ENCODE data around the gene GRK4. TPM values are rescaled to one million over a fixed set of nuclear protein-coding genes. Genes with fewer than 3 reads are reported as not detected.

GRK4 gene
- total RNA-seq, 1 donor from 2014 or later, result 9.3 TPM

DNA sequence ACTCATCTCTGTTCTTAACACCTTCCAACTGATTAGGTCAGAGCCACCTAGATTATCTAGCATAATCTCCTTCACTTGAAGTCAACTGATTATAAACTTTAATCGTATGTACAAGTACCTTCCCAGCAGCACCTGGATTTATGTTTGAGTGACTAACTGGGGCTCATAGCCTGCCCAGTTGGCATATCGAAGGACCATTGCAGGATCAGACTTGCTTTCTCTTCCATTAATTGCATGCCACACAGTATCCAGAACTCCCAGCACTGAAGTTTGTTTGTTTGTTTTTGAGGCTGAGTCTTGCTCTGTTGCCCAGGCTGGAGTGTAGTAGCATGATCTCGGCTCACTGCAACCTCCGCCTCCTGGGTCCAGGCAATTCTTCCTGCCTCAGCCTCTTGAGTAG is 27.9 kb downstream of the GRK4 start:
- H3K4me1 Mint-ChIP-seq (ENCODE audit: unreplicated experiment), result no peaks in the 10 kb centered on the region
- peaks cover 4% of the 10 kb centered on the region for H3K27me3 Mint-ChIP-seq
- no peak for DNase-seq (ENCODE audit: extremely low spot score, unreplicated experiment)
- H3K36me3 Mint-ChIP-seq, result no peaks in the 10 kb centered on the region
- H3K4me3 Mint-ChIP-seq, result no peak overlapping the region
- H3K27ac Mint-ChIP-seq, result no peak overlapping the region
- H3K9me3 Mint-ChIP-seq, result no peaks in the 10 kb centered on the region
- TF ChIP-seq, protein P1, sequence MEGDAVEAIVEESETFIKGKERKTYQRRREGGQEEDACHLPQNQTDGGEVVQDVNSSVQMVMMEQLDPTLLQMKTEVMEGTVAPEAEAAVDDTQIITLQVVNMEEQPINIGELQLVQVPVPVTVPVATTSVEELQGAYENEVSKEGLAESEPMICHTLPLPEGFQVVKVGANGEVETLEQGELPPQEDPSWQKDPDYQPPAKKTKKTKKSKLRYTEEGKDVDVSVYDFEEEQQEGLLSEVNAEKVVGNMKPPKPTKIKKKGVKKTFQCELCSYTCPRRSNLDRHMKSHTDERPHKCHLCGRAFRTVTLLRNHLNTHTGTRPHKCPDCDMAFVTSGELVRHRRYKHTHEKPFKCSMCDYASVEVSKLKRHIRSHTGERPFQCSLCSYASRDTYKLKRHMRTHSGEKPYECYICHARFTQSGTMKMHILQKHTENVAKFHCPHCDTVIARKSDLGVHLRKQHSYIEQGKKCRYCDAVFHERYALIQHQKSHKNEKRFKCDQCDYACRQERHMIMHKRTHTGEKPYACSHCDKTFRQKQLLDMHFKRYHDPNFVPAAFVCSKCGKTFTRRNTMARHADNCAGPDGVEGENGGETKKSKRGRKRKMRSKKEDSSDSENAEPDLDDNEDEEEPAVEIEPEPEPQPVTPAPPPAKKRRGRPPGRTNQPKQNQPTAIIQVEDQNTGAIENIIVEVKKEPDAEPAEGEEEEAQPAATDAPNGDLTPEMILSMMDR (conservative IDR thresholded peaks at IDR 0.05), result no peak

DNA sequence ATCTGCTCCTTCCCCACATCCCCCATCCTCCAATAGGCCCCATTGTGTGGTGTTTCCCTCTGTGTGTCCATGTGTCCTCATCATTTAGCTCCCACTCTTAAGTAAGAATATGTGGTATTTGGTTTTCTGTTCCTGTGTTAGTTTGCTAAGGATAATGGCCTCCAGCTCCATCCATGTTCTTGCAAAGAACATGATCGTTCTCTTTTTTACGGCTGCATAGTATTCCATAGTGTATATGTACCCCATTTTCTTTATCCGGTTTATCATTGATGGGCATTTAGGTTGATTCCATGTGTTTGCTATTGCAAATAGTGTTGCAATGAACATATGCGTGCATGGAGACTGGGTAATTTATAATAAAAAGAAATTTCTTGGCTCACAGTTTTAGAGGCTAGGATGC is 31.5 kb downstream of the GRK4 start:
- H3K27ac Mint-ChIP-seq, result no peak overlapping the region
- DNase-seq (ENCODE audit: extremely low spot score, unreplicated experiment), result no peak
- H3K4me3 Mint-ChIP-seq, result no peak overlapping the region
- TF ChIP-seq, protein P1 (conservative IDR thresholded peaks at IDR 0.05), result no peak
- H3K27me3 Mint-ChIP-seq, result no peaks in the 10 kb centered on the region
- H3K4me1 Mint-ChIP-seq (ENCODE audit: unreplicated experiment), result no peaks in the 10 kb centered on the region
- H3K9me3 Mint-ChIP-seq, result no peaks in the 10 kb centered on the region
- no peaks in the 10 kb centered on the region for H3K36me3 Mint-ChIP-seq

DNA sequence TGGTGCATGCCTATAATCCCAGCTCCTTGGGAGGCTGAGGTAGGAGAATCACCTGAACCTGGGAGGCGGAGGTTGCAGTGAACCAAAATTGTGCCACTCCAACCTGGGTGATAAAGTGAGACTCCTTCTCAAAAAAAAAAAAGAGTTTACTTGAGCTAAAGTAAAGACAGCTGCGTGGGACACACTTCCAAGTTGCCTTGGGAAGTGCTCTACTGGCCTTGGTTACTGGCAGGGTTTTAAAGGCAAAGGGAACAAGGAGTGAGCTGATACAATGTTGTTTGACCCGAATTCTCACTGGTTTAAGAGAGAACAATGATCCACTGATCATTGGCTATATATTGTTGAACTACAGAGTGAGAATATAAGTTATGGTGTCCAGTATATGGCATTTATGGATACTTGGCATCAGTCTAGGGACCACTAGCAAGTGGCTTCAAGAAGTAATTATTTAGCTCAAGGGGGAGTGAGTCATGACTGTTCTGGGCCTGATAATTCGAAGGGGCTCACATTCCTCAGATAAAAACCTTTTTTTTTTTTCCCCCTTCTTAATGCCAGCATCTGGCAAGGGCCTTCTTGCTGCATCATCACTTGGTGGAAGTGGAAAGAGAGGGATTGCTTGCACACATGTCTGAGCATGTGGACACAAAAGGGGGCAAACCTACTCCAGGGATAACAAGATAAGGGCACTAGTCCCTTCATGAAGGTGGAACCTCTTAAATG is 32.3 kb downstream of the GRK4 start:
- H3K4me1 Mint-ChIP-seq (ENCODE audit: unreplicated experiment), result no peaks in the 10 kb centered on the region
- no peak overlapping the region for H3K27ac Mint-ChIP-seq
- no peaks in the 10 kb centered on the region for H3K27me3 Mint-ChIP-seq
- no peak for DNase-seq (ENCODE audit: extremely low spot score, unreplicated experiment)
- H3K4me3 Mint-ChIP-seq, result no peak overlapping the region
- no peaks in the 10 kb centered on the region for H3K36me3 Mint-ChIP-seq
- TF ChIP-seq, protein P1 (conservative IDR thresholded peaks at IDR 0.05), result no peak
- no peaks in the 10 kb centered on the region for H3K9me3 Mint-ChIP-seq

DNA sequence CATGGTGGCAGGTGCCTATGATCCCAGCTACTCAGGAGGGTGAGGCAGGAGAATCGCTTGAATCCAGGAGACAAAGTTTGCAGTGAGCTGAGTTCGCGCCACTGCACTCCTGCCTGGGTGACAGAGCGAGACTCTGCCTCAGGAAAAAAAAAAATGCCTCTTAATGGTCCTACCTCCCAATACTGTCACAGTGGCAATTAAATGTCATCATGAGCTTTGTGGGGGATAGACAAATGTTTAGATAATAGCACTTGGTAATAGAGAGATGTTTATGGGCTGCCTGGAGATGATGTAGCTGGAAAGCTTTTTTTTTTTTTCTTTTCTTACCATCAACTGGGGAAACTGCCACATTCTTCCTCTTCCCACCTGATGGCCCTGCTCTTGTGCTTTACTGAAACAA is 33.0 kb downstream of the GRK4 start:
- Mint-ChIP-seq H3K9me3 (no peaks in the 10 kb centered on the region), H3K27me3 (no peaks in the 10 kb centered on the region), H3K27ac (no peak overlapping the region), H3K4me1 (ENCODE audit: unreplicated experiment) (no peaks in the 10 kb centered on the region), H3K36me3 (no peaks in the 10 kb centered on the region), H3K4me3 (no peak overlapping the region)
- TF ChIP-seq, protein P1 (conservative IDR thresholded peaks at IDR 0.05), result no peak
- DNase-seq (ENCODE audit: extremely low spot score, unreplicated experiment), result no peak

DNA sequence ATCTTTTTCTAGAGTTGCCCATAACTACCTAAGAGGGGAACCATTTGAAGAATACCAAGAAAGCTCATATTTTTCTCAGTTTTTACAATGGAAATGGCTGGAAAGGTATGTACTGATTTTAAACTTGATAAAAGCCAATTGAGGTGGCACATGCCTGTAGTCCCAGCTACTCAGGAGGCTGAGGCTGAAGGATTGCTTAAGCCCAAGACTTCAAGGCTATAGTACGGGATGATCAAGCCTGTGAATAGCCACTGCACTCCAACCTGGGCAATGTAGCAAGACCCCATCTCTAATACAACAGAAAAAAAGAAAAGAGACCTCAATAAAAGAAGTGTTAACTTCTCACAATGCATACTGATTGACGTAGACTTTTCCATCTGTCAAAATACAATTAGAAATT is 44.4 kb downstream of the GRK4 start:
- Mint-ChIP-seq H3K9me3 (no peaks in the 10 kb centered on the region), H3K4me1 (ENCODE audit: unreplicated experiment) (no peaks in the 10 kb centered on the region), H3K4me3 (no peak overlapping the region), H3K27me3 (no peaks in the 10 kb centered on the region), H3K36me3 (no peaks in the 10 kb centered on the region), H3K27ac (no peak overlapping the region)
- TF ChIP-seq, protein P1 (conservative IDR thresholded peaks at IDR 0.05), result no peak
- DNase-seq (ENCODE audit: extremely low spot score, unreplicated experiment), result no peak
